NB4 (cell line): ENCODE measurements around the gene CIITA.

Source experiments
- DNase-seq: peaks from one replicate; pipeline ENCODE4 v3.0.0; 2010; ENCODE audit warnings: low read depth
- H3K4me3 ChIP-seq: one replicate; pipeline ENCODE4 v1.5.1; 2011; ENCODE audit warnings: mild to moderate bottlenecking, low read depth, low read length, moderate library complexity
- CTCF ChIP-seq: IDR thresholded peaks from one replicate; pipeline ENCODE4 v1.5.1; 2012; ENCODE audit warnings: low read depth, low read length
- MAX ChIP-seq: IDR thresholded peaks from 2 replicates; pipeline ENCODE4 v1.6.1; 2011; ENCODE audit warnings: low read depth, low read length
- MYC ChIP-seq: IDR thresholded peaks from 2 replicates; pipeline ENCODE4 v1.6.1; 2011; ENCODE audit warnings: low read depth, low read length
- POLR2A ChIP-seq: IDR thresholded peaks from 2 replicates; pipeline ENCODE4 v1.6.1; 2011; ENCODE audit warnings: mild to moderate bottlenecking; ENCODE audit not compliant: insufficient read length; ENCODE audit errors: extremely low read depth

Gene CIITA

GRCh38 chr16:10980813-10981212 lies 103.8 kb downstream of the CIITA start:
- no peak overlapping the region for H3K4me3 ChIP-seq
- no peak for TF ChIP-seq MYC
- TF ChIP-seq MAX = no peak
- TF ChIP-seq POLR2A = no peak
- no peak for TF ChIP-seq CTCF
- no peak for DNase-seq

GRCh38 chr16:10981697-10982216 lies 104.8 kb downstream of the CIITA start:
- no peak overlapping the region for H3K4me3 ChIP-seq
- TF ChIP-seq MAX = no peak
- TF ChIP-seq POLR2A = no peak
- TF ChIP-seq MYC = no peak
- TF ChIP-seq CTCF = peak; percentile 56
- peak; percentile 49 for DNase-seq

- DNase-seq = no peak
- no peak for TF ChIP-seq POLR2A
- no peak for TF ChIP-seq MYC
- no peak for TF ChIP-seq MAX
- TF ChIP-seq CTCF = no peak
- no peak overlapping the region for H3K4me3 ChIP-seq
These were observed 105.6 kb downstream of the CIITA start for GRCh38 chr16:10982465-10983150.

GRCh38 chr16:10983159-10983558 lies 106.2 kb downstream of the CIITA start:
- TF ChIP-seq CTCF (peak; percentile 6), MAX (no peak)
- DNase-seq = no peak
- H3K4me3 ChIP-seq = no peak overlapping the region

- TF ChIP-seq MYC (no peak), POLR2A (no peak), CTCF (no peak), MAX (no peak)
- no peak for DNase-seq
These were observed 107.5 kb downstream of the CIITA start for GRCh38 chr16:10984509-10984908.

More at GRCh38 chr16:10984509-10984908, 107.5 kb downstream of the CIITA start:
- H3K4me3 ChIP-seq = no peak overlapping the region
